Lower lobe of right lung (tissue), 2 donors: Measurements from ENCODE around the gene BOD1L1. TPM values are rescaled to one million over a fixed set of nuclear protein-coding genes. Genes with fewer than 3 reads are reported as not detected.

Source experiments
- ATAC-seq, 2 donors: fragments of 200-7000 bp; cut with Tn5 transposase; one replicate each; pipeline ENCODE4 v1.9.1; 2020 to 2022; ENCODE audit warnings: mild to moderate bottlenecking in 2 of 2, moderate library complexity in 2 of 2
- DNase-seq: peaks from one replicate; pipeline ENCODE4 v3.0.0-alpha.2; 2020
- H3K27ac ChIP-seq: fragments of 200-600 bp; one replicate; pipeline ENCODE4 v1.8.0; 2022
- H3K27me3 ChIP-seq: fragments of 200-600 bp; one replicate; pipeline ENCODE4 v1.8.0; 2022; ENCODE audit warnings: low read depth
- H3K36me3 ChIP-seq: fragments of 200-600 bp; one replicate; pipeline ENCODE4 v1.8.0; 2022; ENCODE audit warnings: mild to moderate bottlenecking
- H3K4me1 ChIP-seq: fragments of 200-600 bp; one replicate; pipeline ENCODE4 v1.8.0; 2022
- H3K4me3 ChIP-seq: fragments of 200-600 bp; one replicate; pipeline ENCODE4 v1.8.0; 2022; ENCODE audit warnings: mild to moderate bottlenecking
- H3K9me3 ChIP-seq: fragments of 200-600 bp; one replicate; pipeline ENCODE4 v1.8.0; 2022
- CTCF ChIP-seq: fragments of 200-600 bp; IDR thresholded peaks from one replicate; pipeline ENCODE4 v1.8.0; 2022; ENCODE audit warnings: antibody characterized with exemption, mild to moderate bottlenecking
- intact Hi-C: fragments of 100-400 bp; cut with DNase I; formaldehyde crosslinking; loops from one replicate; pipeline ENCODE4 v1.11.0; 2022
- total RNA-seq: library from RNA; stranded (reverse); fragmentation: NEBNext Ultra II Directional; extraction: Animal tissue kit (Norgen Biotek cat#: 25700); gene quantifications from one replicate; pipeline ENCODE4 v1.2.1, GENCODE V29; 2021
- donor health status: DM: no; HTN: yes; CAD: no; lungs with severe emphysema.

The BOD1L1 gene
- total RNA-seq, 1 donor from 2014 or later: 42.7 TPM

GRCh38 chr4:13537011-13537831 lies 90.3 kb downstream of the BOD1L1 start:
- intact Hi-C loops: no loop called here
- no peak for TF ChIP-seq CTCF
- ATAC-seq (no peak), DNase-seq (no peak)
- Histone ChIP-seq H3K27ac (no peak overlapping the region), H3K36me3 (no peaks in the 10 kb centered on the region), H3K4me1 (peaks cover 16% of the 10 kb centered on the region), H3K27me3 (peaks cover 99% of the 10 kb centered on the region), H3K4me3 (no peak overlapping the region), H3K9me3 (no peaks in the 10 kb centered on the region)

DNA sequence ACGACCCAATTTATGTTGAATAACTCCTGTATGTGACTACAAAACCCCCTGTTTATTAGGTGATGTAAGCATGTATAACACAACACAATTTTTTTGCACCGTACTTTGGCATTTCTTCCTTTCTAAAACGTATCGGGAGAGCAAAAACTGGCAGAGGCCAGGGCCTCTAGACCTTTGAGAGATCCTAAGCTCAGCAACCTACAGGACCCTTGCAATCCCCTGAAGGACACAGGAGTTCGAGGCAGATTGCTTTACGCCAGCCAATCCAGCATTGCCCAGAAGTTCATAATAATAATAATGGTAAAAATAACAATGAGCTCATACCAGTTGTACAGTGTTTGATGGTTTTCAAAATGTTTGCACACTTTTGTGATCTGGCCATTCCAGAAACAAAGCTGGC lies 90.9 kb downstream of the BOD1L1 start:
- no peak overlapping the region for H3K27ac ChIP-seq

DNA sequence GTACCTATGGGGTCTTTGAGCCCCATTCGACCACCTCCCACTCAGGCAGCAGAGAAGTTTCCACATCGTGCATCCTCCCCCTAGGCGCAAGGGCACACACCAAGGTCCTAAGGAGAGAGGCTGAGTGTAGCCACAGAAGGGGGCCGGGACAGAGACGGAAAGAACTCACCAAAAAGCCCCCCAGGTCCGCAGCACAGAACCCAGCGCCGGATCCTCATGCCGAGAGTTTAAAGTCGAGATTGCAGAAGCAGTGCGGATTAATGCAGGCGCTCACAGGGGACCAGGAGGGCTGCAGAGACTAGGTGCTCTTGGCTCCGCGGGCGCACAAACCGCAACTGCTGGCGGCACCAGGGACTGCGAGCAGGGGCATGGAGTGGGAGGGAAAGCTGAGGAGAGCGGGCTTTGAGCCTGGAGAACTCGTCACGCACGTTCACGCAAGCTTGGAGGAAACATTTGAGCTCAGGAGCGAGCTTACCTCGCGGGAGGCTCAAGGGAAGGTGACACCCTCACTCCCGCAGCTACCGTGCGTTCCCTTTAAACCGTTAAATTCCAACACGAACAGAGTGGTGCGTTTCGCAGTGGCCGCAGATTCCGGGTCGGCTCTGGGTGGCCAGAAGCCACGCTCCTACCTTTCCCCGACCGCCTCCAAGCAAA lies 91.7 kb downstream of the BOD1L1 start:
- Histone ChIP-seq H3K27ac (no peak overlapping the region), H3K4me1 (peaks cover 15% of the 10 kb centered on the region), H3K36me3 (no peaks in the 10 kb centered on the region), H3K4me3 (no peak overlapping the region), H3K9me3 (no peaks in the 10 kb centered on the region), H3K27me3 (peaks cover 99% of the 10 kb centered on the region)
- intact Hi-C loops: no loop called here
- ATAC-seq: no peak
- DNase-seq: no peak
- TF ChIP-seq CTCF: no peak

More for the DNA sequence above, 90.9 kb downstream of the BOD1L1 start:
- ATAC-seq: no peak
- intact Hi-C loops: no loop called here
- Histone ChIP-seq H3K27me3 (peaks cover 99% of the 10 kb centered on the region), H3K9me3 (no peaks in the 10 kb centered on the region), H3K4me3 (no peak overlapping the region), H3K36me3 (no peaks in the 10 kb centered on the region), H3K4me1 (peaks cover 10% of the 10 kb centered on the region)
- no peak for DNase-seq
- no peak for TF ChIP-seq CTCF

GRCh38 chr4:13535118-13535517 lies 92.4 kb downstream of the BOD1L1 start:
- Histone ChIP-seq H3K36me3 (no peaks in the 10 kb centered on the region), H3K27ac (no peak overlapping the region), H3K9me3 (no peaks in the 10 kb centered on the region), H3K27me3 (peaks cover 99% of the 10 kb centered on the region), H3K4me1 (peaks cover 17% of the 10 kb centered on the region), H3K4me3 (no peak overlapping the region)
- no peak for TF ChIP-seq CTCF
- no peak for ATAC-seq
- DNase-seq: no peak
- intact Hi-C loops: no loop called here

DNA sequence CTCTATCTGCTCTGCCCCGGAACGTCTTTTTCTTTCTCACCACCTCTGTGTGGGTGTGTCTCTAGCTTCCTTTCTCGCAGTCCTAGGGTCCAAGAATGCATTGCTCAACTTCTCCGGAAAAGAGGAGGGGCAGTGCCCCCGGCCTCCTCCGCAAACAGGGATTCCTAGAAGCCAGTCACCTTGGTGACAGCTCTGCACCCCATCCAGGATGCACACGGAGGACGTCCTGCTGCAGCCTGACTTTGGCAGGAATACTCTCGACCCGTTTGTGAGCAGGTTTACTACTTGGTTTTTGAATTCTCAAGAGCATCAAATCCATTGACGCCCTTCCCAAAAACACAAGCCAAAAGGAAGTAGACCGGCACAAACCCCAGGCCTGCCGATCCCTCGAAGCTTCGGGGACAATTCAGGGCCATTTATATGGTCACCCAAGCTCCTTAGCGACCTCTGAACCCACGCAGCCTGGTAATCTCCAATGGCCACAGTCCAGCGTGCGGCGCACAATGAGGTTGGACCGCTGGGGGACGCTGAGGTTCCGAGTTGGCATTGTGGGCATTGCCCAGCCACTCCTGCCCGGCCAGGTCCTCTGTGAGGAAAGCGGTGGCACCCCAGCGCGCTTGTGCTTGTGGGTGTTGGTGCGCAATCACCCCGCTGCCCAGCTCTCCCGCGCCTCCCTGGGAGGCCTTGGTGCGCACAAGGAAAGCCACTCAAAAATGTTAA lies 93.0 kb downstream of the BOD1L1 start:
- DNase-seq: no peak
- Histone ChIP-seq H3K36me3 (no peaks in the 10 kb centered on the region), H3K27ac (no peak overlapping the region), H3K9me3 (no peaks in the 10 kb centered on the region), H3K27me3 (peaks cover 98% of the 10 kb centered on the region), H3K4me1 (peaks cover 17% of the 10 kb centered on the region), H3K4me3 (no peak overlapping the region)
- intact Hi-C loops: no loop called here
- ATAC-seq: no peak
- TF ChIP-seq CTCF: no peak
